Mesendoderm (in vitro differentiated cells): ENCODE measurements around the gene GGTLC1.
A peak's percentile ranks its signal among the peaks of the same experiment; 100 is the strongest.

ENCODE experiments used
- DNase-seq: peaks from one replicate; pipeline ENCODE4 v3.0.0; 2013
- H2AK5ac ChIP-seq: 2 replicates; pipeline ENCODE4 v1.6.1; 2013; ENCODE audit warnings: low read length, inconsistent platforms
- H2BK120ac ChIP-seq: 2 replicates; pipeline ENCODE4 v1.6.1; 2013; ENCODE audit warnings: low read depth, mild to moderate bottlenecking, low read length, moderate library complexity, mixed read lengths
- H2BK15ac ChIP-seq: replicated peaks from 2 replicates; pipeline ENCODE4 v1.6.1; 2013; ENCODE audit warnings: low read depth, mild to moderate bottlenecking, moderate library complexity
- H2BK5ac ChIP-seq: 2 replicates; pipeline ENCODE4 v1.6.1; 2013; ENCODE audit warnings: low read length, inconsistent platforms
- H3K18ac ChIP-seq: 2 replicates; pipeline ENCODE4 v1.6.1; 2013; ENCODE audit warnings: mild to moderate bottlenecking, low read length, mixed read lengths
- H3K23ac ChIP-seq: one replicate; pipeline ENCODE4 v1.6.1; 2013; ENCODE audit warnings: low read length
- H3K27ac ChIP-seq: 2 replicates; pipeline ENCODE4 v1.5.1; 2013; ENCODE audit warnings: low read depth, mild to moderate bottlenecking, inconsistent platforms, low read length, moderate library complexity
- H3K27me3 ChIP-seq: 2 replicates; pipeline ENCODE4 v1.6.1; 2013; ENCODE audit warnings: low read length, control low read depth, mild to moderate bottlenecking, inconsistent platforms; ENCODE audit not compliant: insufficient read depth, poor library complexity
- H3K36me3 ChIP-seq: 2 replicates; pipeline ENCODE4 v1.6.1; 2013; ENCODE audit warnings: low read length, inconsistent platforms; ENCODE audit not compliant: control insufficient read depth, insufficient read depth
- H3K4ac ChIP-seq: one replicate; pipeline ENCODE4 v1.6.1; 2013; ENCODE audit warnings: low read depth, mild to moderate bottlenecking, low read length, moderate library complexity
- H3K4me1 ChIP-seq: 2 replicates; pipeline ENCODE4 v1.6.1; 2013; ENCODE audit warnings: low read depth, low read length, inconsistent platforms; ENCODE audit not compliant: control insufficient read depth
- H3K4me2 ChIP-seq: 2 replicates; pipeline ENCODE4 v1.6.1; 2013; ENCODE audit warnings: low read length
- H3K4me3 ChIP-seq: 2 replicates; pipeline ENCODE4 v1.5.1; 2013; ENCODE audit warnings: mild to moderate bottlenecking, low read length
- H3K56ac ChIP-seq: one replicate; pipeline ENCODE4 v1.6.1; 2013; ENCODE audit warnings: low read length
- H3K79me1 ChIP-seq: 2 replicates; pipeline ENCODE4 v1.6.1; 2013; ENCODE audit warnings: low read length, inconsistent platforms
- H3K79me2 ChIP-seq: 2 replicates; pipeline ENCODE4 v1.6.1; 2013; ENCODE audit warnings: mild to moderate bottlenecking, low read length; ENCODE audit not compliant: control insufficient read depth, insufficient read depth
- H3K9ac ChIP-seq: 2 replicates; pipeline ENCODE4 v1.6.1; 2013; ENCODE audit warnings: low read length, inconsistent platforms
- H4K5ac ChIP-seq: one replicate; pipeline ENCODE4 v1.6.1; 2013; ENCODE audit warnings: low read length
- H4K8ac ChIP-seq: one replicate; pipeline ENCODE4 v1.6.1; 2013; ENCODE audit warnings: low read depth, mild to moderate bottlenecking, control low read depth, low read length, moderate library complexity
- WGBS: extraction: QIAGEN DNeasy Blood & Tissue Kit; methylation state at CpG from one replicate; pipeline ENCODE4 v1.1.7; 2013; ENCODE audit warnings: low lambda C conversion rate, missing lambda C conversion rate; ENCODE audit not compliant: insufficient coverage; ENCODE audit errors: extremely low coverage; 5-methylcytosine and 5-hydroxymethylcytosine counted together

Gene GGTLC1

DNA sequence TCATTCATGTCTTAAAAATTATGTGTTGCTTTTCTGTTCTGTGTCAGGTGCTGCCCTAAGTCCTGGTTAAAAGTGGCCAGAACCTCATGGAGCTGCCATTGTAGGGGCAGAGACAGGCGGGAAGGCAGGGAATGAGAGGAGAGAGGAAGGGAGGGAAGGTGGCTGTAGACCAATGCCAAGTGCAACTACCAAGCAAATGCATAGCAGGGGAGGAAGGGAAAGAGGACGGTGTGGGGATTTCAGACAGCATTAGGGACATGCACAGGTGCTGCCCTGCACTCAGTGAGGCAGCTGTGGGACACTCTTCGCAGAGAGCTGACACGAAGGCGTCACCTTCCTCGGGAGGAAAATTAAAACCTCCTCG lies 21.0 kb downstream of the GGTLC1 start:
- whole genome bisulfite sequencing = no CpG with 5 or more reads among the region's 7 CpGs
- no peak overlapping the region for H3K23ac ChIP-seq
- no peak for DNase-seq
- H3K27me3 ChIP-seq = no peaks in the 10 kb centered on the region
- no peak overlapping the region for H2BK5ac ChIP-seq
- no peak overlapping the region for H3K27ac ChIP-seq
- no peaks in the 10 kb centered on the region for H3K4me1 ChIP-seq
- no peak overlapping the region for H3K9ac ChIP-seq
- H3K18ac ChIP-seq = no peak overlapping the region
- H3K79me1 ChIP-seq = no peaks in the 10 kb centered on the region
- no peak overlapping the region for H3K4ac ChIP-seq
- no peak overlapping the region for H2BK120ac ChIP-seq
- no peak overlapping the region for H4K8ac ChIP-seq
- no peak overlapping the region for H3K56ac ChIP-seq
- H3K79me2 ChIP-seq = no peaks in the 10 kb centered on the region
- no peaks in the 10 kb centered on the region for H3K36me3 ChIP-seq
- H4K5ac ChIP-seq = no peak overlapping the region
- no peak overlapping the region for H2AK5ac ChIP-seq
- no peak overlapping the region for H3K4me2 ChIP-seq
- no peak overlapping the region for H3K4me3 ChIP-seq
- no peak overlapping the region for H2BK15ac ChIP-seq

DNA sequence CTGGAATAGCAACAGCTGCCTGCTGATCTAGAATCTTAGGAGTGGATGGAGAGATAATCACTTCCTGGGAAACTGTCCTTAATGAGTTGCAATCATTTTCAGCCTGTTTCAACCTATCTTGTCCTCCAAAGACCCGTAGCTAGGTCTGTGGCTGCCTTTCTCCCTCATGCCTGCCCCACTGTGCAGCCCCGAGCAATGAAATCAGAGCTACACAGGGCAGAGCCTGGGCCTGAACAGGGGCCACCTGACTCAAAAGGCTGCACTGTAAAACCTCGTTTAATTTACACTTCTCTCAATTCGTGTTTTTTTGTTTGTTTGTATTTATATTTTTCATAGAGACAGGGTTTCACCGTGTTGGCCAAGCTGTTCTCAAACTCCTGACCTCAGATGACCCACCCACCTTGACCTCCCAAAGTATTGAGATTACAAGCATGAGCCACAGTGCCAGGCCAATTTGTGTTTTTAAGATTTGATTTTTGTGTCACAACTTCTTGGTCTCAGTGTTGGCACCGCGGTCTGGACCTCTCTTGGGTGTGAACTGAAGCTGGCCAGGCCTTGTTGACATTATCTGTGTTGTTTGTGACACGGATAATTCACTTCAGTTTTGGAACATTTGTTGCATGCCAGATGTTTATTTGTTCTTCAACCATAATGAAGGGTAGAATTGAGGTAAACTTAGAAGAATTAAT lies 21.5 kb downstream of the GGTLC1 start:
- Histone ChIP-seq H2BK15ac (no peak overlapping the region), H3K36me3 (no peaks in the 10 kb centered on the region), H2AK5ac (no peak overlapping the region), H3K18ac (no peak overlapping the region), H2BK5ac (no peak overlapping the region), H3K27ac (no peak overlapping the region), H3K4me1 (no peaks in the 10 kb centered on the region), H3K79me2 (no peaks in the 10 kb centered on the region), H3K4me3 (no peak overlapping the region), H3K4me2 (no peak overlapping the region), H2BK120ac (no peak overlapping the region), H3K56ac (no peak overlapping the region), H4K8ac (no peak overlapping the region), H3K79me1 (no peaks in the 10 kb centered on the region), H4K5ac (no peak overlapping the region), H3K4ac (no peak overlapping the region), H3K23ac (no peak overlapping the region), H3K27me3 (no peaks in the 10 kb centered on the region), H3K9ac (no peak overlapping the region)
- DNase-seq = no peak
- no CpG with 5 or more reads among the region's 8 CpGs for WGBS

DNA sequence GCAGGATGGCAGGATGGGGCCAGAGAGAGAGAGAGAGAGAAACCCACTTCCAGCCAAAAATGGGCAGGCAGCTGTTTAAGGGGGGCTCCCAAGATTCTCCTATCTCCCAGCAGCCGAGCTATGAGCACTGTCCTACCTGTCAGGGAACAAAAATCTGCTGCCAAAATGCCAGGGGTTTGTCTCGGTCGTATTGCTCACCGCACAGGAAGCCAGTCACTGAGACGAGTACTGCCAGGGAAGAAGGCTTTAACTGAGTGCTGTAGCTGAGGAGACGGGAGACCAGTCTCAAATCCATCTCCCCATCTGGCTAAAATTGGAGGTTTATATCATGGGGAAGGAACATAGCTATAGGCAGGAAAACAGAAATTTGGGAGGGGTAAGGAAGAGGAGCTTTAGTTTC lies 22.3 kb downstream of the GGTLC1 start:
- no peak for DNase-seq
- Histone ChIP-seq H3K27me3 (no peaks in the 10 kb centered on the region), H3K79me1 (no peaks in the 10 kb centered on the region), H3K18ac (no peak overlapping the region), H2BK15ac (no peak overlapping the region), H3K4me2 (no peak overlapping the region), H3K36me3 (no peaks in the 10 kb centered on the region), H3K4me1 (no peaks in the 10 kb centered on the region), H3K23ac (no peak overlapping the region), H4K8ac (no peak overlapping the region), H3K56ac (no peak overlapping the region), H4K5ac (no peak overlapping the region), H3K4me3 (no peak overlapping the region), H3K9ac (no peak overlapping the region), H3K4ac (no peak overlapping the region), H2BK120ac (no peak overlapping the region), H2BK5ac (no peak overlapping the region), H2AK5ac (no peak overlapping the region), H3K79me2 (no peaks in the 10 kb centered on the region), H3K27ac (no peak overlapping the region)
- WGBS = no CpG with 5 or more reads among the region's 6 CpGs

DNA sequence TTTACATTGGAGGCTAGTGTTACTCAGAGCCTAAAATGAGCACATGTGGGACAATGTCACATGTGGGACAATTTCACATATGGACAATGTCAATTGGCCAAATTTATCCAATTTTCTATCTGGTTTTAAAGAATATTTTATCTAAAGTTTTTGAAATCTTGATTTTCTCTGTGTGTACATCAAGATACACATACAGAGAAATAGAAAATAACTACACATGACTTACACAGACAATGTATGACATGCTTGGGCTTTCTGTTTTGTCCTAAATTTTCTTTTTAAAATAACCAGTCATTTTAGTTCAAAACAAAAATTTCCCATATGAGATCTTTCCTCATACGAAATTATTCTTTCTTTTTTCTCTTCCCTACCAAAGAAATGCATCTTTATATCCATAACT lies 24.6 kb downstream of the GGTLC1 start:
- Histone ChIP-seq H3K36me3 (no peaks in the 10 kb centered on the region), H3K4me1 (no peaks in the 10 kb centered on the region), H3K23ac (no peak overlapping the region), H4K5ac (no peak overlapping the region), H3K27me3 (no peaks in the 10 kb centered on the region), H2AK5ac (no peak overlapping the region), H2BK15ac (no peak overlapping the region), H3K4me2 (no peak overlapping the region), H3K18ac (no peak overlapping the region), H3K27ac (no peak overlapping the region), H3K79me1 (no peaks in the 10 kb centered on the region), H3K9ac (no peak overlapping the region), H2BK5ac (no peak overlapping the region), H3K4me3 (no peak overlapping the region), H3K4ac (no peak overlapping the region), H3K79me2 (no peaks in the 10 kb centered on the region), H2BK120ac (no peak overlapping the region), H4K8ac (no peak overlapping the region), H3K56ac (no peak overlapping the region)
- WGBS = 100% methylated on average over 1 of the region's 1 CpG
- DNase-seq = peak; percentile 10

DNA sequence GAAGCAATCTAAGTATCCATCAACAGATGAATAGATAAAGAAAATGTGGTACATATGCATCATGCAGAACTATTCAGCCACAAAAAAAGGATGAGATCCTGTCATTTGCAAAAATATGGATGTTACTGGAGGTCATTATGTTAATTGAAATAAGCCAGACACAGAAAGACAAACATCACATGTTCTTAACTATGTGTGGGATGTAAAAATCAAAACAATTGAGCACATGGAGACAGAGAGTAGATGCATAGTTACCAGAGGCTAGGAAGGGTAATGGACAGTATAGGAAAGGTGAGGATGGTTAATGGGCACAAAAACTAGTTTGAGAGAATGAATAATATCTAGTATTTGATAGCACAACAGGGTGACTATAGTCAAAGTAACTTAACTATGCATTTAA lies 26.3 kb downstream of the GGTLC1 start:
- Histone ChIP-seq H3K9ac (no peak overlapping the region), H3K4me2 (no peak overlapping the region), H2BK15ac (no peak overlapping the region), H3K79me2 (no peaks in the 10 kb centered on the region), H3K79me1 (no peaks in the 10 kb centered on the region), H3K4me3 (no peak overlapping the region), H3K4me1 (no peaks in the 10 kb centered on the region), H3K23ac (no peak overlapping the region), H2BK120ac (no peak overlapping the region), H4K5ac (no peak overlapping the region), H2AK5ac (no peak overlapping the region), H2BK5ac (no peak overlapping the region), H3K18ac (no peak overlapping the region), H4K8ac (no peak overlapping the region), H3K27ac (no peak overlapping the region), H3K27me3 (no peaks in the 10 kb centered on the region), H3K56ac (no peak overlapping the region), H3K4ac (no peak overlapping the region), H3K36me3 (no peaks in the 10 kb centered on the region)
- DNase-seq = no peak

DNA sequence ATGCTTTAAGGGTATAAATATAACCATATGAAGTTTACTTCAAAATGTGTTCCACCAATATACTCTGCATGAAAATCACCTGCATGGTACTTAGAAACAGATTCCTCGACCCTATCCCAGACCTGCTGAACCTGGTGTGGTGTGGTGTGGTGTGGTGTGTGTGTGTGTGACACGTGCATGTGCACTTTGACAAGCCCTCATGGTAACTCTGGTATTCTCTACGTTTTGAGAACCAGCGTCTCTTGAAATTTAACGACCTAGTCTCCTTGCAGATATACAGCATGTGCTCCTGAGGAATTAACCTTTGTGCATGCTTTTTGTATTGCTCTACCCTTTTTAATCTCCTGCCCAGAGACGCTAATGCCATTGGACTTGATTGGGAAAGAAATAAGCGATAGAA lies 29.5 kb downstream of the GGTLC1 start:
- H3K27ac ChIP-seq = no peak overlapping the region
- H2AK5ac ChIP-seq = no peak overlapping the region
- H3K36me3 ChIP-seq = no peaks in the 10 kb centered on the region
- no peak overlapping the region for H2BK120ac ChIP-seq
- H3K4me2 ChIP-seq = no peak overlapping the region
- WGBS = no CpG with 5 or more reads among the region's 7 CpGs
- H3K79me1 ChIP-seq = no peaks in the 10 kb centered on the region
- no peak overlapping the region for H3K9ac ChIP-seq
- no peak overlapping the region for H3K23ac ChIP-seq
- no peak overlapping the region for H3K56ac ChIP-seq
- no peak overlapping the region for H2BK5ac ChIP-seq
- H4K5ac ChIP-seq = no peak overlapping the region
- no peak overlapping the region for H2BK15ac ChIP-seq
- H3K4me3 ChIP-seq = no peak overlapping the region
- no peak overlapping the region for H3K4ac ChIP-seq
- DNase-seq = no peak
- no peaks in the 10 kb centered on the region for H3K27me3 ChIP-seq
- no peaks in the 10 kb centered on the region for H3K79me2 ChIP-seq
- no peaks in the 10 kb centered on the region for H3K4me1 ChIP-seq
- no peak overlapping the region for H4K8ac ChIP-seq
- no peak overlapping the region for H3K18ac ChIP-seq
